Caki2 (cell line): ENCODE data around the gene IWS1. TPM values are rescaled to one million over a fixed set of nuclear protein-coding genes. Genes with fewer than 3 reads are reported as not detected.

Experiments
- DNase-seq: peaks from one replicate; pipeline ENCODE4 v3.0.0-alpha.2; 2015; ENCODE audit warnings: low read depth
- in situ Hi-C: cut with HindIII; loops from 2 replicates; pipeline ENCODE4 v1.10.0; 2016; ENCODE audit warnings: low sequenced_read_pairs, low pct_unique_long_range_greater_than_20kb, mixed read lengths
- total RNA-seq: library from RNA; depleted of rRNA; stranded (reverse); fragments of >200 nt; shearing (Covaris generic); gene quantifications from 2 replicates; pipeline ENCODE4 v1.2.3, GENCODE V29; 2014; ENCODE audit warnings: low replicate concordance; rRNA removed

Gene IWS1
- total RNA-seq, 1 experiment from 2014 or later, result 11.0 TPM

GRCh38 chr2:127449898-127450297 is 76.4 kb downstream of the IWS1 start:
- in situ Hi-C loops, result no loop called here

GRCh38 chr2:127449414-127449813 is 76.9 kb downstream of the IWS1 start:
- in situ Hi-C loops, result no loop called here
- DNase-seq, result no peak

More at GRCh38 chr2:127449898-127450297, 76.4 kb downstream of the IWS1 start:
- DNase-seq, result no peak

GRCh38 chr2:127448526-127448925 is 77.8 kb downstream of the IWS1 start:
- DNase-seq, result no peak
- in situ Hi-C loops, result no loop called here

- no peak for DNase-seq
- in situ Hi-C loops, result no loop called here
These were observed 86.9 kb downstream of the IWS1 start for GRCh38 chr2:127439343-127439742.

- in situ Hi-C loops, result no loop called here
- no peak for DNase-seq
These were observed 88.2 kb downstream of the IWS1 start for GRCh38 chr2:127437781-127438726.

- DNase-seq, result no peak
- in situ Hi-C loops, result no loop called here
These were observed 89.2 kb downstream of the IWS1 start for GRCh38 chr2:127437056-127437455.

GRCh38 chr2:127434515-127434914 is 91.8 kb downstream of the IWS1 start:
- in situ Hi-C loops, result no loop called here
- no peak for DNase-seq

GRCh38 chr2:127431408-127432023 is 94.8 kb downstream of the IWS1 start:
- no peak for DNase-seq
- in situ Hi-C loops, result no loop called here

Other genes starting within 250 kb of the IWS1 start
- 24.1 and 49.6 TPM in 2 replicates for gene ERCC3, start 232.3 kb downstream of the IWS1 start, total RNA-seq
- 15.7 and 23.6 TPM in 2 replicates for gene MAP3K2, start 138.5 kb downstream of the IWS1 start, total RNA-seq
- gene PROC, start 108.1 kb downstream of the IWS1 start, total RNA-seq, result 0.44 and 1.7 TPM in 2 replicates
- gene MYO7B, start 9.2 kb upstream of the IWS1 start, total RNA-seq, result not detected in 2 replicates
- gene GPR17, start 119.7 kb upstream of the IWS1 start, total RNA-seq, result not detected in 2 replicates
- gene LIMS2, start 149.0 kb upstream of the IWS1 start, total RNA-seq, result not detected in 2 replicates
- 3.4 and 6.6 TPM in 2 replicates for gene SFT2D3, start 175.0 kb upstream of the IWS1 start, total RNA-seq